ENCODE data around the gene RBM27. TPM values are rescaled to one million over a fixed set of nuclear protein-coding genes. Genes with fewer than 3 reads are reported as not detected.

RBM27 gene, protein sequence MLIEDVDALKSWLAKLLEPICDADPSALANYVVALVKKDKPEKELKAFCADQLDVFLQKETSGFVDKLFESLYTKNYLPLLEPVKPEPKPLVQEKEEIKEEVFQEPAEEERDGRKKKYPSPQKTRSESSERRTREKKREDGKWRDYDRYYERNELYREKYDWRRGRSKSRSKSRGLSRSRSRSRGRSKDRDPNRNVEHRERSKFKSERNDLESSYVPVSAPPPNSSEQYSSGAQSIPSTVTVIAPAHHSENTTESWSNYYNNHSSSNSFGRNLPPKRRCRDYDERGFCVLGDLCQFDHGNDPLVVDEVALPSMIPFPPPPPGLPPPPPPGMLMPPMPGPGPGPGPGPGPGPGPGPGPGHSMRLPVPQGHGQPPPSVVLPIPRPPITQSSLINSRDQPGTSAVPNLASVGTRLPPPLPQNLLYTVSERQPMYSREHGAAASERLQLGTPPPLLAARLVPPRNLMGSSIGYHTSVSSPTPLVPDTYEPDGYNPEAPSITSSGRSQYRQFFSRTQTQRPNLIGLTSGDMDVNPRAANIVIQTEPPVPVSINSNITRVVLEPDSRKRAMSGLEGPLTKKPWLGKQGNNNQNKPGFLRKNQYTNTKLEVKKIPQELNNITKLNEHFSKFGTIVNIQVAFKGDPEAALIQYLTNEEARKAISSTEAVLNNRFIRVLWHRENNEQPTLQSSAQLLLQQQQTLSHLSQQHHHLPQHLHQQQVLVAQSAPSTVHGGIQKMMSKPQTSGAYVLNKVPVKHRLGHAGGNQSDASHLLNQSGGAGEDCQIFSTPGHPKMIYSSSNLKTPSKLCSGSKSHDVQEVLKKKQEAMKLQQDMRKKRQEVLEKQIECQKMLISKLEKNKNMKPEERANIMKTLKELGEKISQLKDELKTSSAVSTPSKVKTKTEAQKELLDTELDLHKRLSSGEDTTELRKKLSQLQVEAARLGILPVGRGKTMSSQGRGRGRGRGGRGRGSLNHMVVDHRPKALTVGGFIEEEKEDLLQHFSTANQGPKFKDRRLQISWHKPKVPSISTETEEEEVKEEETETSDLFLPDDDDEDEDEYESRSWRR
- 10 to 100 TPM in 3 of 4 donors, 1 to 10 TPM in 1; 8.5 to 23.1 (median 13.9) TPM for total RNA-seq

DNA sequence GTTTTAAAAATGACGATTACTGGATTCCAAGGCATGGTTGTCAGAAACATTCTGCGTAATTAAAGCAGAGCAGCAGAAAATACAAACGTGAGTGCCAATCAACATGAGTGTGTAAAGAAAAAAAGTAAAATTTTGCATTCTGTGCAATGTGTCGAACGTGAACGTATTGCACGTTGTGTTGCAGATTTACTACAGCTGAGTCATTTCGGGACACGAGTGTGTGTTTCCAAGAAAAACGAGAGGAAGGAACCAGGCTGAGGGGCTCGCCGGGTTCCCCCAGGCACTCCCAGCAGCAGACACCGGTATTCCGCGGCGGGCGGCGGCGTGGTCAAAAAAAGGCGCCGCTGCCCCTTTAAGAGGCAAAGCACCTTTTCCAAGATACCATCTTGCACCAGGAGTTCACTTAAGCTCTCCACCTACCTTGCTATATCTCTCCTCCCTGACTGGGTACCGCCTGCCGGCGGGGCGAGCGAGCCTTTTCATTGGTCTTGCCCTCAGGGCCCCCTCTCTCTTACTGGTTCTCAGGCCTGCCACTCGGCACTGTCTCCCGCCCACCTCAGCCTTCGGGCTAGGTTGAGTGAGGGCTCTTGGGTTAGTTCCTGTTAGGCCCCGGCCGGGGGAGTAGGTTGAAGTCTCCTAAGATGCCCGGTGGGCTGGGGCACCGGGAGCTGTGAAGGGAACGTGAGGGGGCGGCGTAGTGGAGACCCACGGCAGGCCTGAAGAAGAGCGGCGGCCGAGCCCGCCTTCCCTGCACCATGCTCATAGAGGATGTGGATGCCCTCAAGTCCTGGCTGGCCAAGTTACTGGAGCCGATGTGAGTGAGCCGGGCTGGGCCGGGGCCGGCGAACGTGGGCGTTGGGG, at the start of gene RBM27:
Gene RBM27 (plus strand): TSS at position 595 of the 861 bp plus-strand sequence. CDS start 161 bp downstream, at position 756.
- Histone ChIP-seq H3K9me3 (no peaks in the 10 kb centered on the region), H3K36me3 (no peaks in the 10 kb centered on the region), H3K27me3 (no peaks in the 10 kb centered on the region), H3K4me1 (peaks cover 17 to 55% (median 29%) of the 10 kb centered on the region in 3 donors), H3K4me3 (peak within 1 kb of the TSS; percentile 81 to 94 (median 86)), H3K27ac (peak within 1 kb of the TSS; percentile 87 to 91 (median 90))
- TF ChIP-seq POLR2A (IDR thresholded peaks at IDR 0.05), result peak in 2 of 4 donors; percentile 48 to 65
- TF ChIP-seq, protein P1, sequence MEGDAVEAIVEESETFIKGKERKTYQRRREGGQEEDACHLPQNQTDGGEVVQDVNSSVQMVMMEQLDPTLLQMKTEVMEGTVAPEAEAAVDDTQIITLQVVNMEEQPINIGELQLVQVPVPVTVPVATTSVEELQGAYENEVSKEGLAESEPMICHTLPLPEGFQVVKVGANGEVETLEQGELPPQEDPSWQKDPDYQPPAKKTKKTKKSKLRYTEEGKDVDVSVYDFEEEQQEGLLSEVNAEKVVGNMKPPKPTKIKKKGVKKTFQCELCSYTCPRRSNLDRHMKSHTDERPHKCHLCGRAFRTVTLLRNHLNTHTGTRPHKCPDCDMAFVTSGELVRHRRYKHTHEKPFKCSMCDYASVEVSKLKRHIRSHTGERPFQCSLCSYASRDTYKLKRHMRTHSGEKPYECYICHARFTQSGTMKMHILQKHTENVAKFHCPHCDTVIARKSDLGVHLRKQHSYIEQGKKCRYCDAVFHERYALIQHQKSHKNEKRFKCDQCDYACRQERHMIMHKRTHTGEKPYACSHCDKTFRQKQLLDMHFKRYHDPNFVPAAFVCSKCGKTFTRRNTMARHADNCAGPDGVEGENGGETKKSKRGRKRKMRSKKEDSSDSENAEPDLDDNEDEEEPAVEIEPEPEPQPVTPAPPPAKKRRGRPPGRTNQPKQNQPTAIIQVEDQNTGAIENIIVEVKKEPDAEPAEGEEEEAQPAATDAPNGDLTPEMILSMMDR (IDR thresholded peaks at IDR 0.05), result peak in 1 of 6 experiments; percentile 15
- DNase-seq, result peak; percentile 81
- 1% methylated on average over 30 to 35 of the region's 48 CpGs for WGBS, 2 donors
- intact Hi-C loops (cut with DNase I), result no loop called here

DNA sequence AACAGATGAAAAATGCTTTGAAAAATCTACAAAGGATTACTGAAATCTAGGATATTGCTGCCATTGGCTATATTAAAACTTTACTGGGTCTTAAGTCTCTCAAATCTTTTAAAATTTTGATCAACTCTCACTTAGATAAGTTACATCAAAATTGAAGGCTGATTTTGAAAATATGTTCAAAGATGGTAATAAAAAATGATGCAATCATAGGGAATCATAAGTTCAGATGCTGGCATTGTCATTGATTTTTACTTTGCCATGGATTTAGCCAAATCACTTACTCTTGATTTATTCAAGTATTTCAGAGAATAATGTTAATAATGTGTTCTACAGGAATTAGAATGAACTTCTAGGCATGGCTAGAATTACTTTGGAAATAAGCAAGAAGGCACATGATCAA, 45.1 kb upstream of the RBM27 start:
- no peak for DNase-seq
- H3K4me3 ChIP-seq, result no peak overlapping the region
- intact Hi-C loops (cut with DNase I), result no loop called here
- H3K36me3 ChIP-seq, result peaks cover 0 to 100% (median 22%) of the 10 kb centered on the region in 3 donors
- H3K27ac ChIP-seq, result no peak overlapping the region
- no peaks in the 10 kb centered on the region for H3K4me1 ChIP-seq
- H3K27me3 ChIP-seq, result no peaks in the 10 kb centered on the region
- TF ChIP-seq, protein P1 (IDR thresholded peaks at IDR 0.05), result no peak
- TF ChIP-seq POLR2A (IDR thresholded peaks at IDR 0.05), result no peak
- no peaks in the 10 kb centered on the region for H3K9me3 ChIP-seq

DNA sequence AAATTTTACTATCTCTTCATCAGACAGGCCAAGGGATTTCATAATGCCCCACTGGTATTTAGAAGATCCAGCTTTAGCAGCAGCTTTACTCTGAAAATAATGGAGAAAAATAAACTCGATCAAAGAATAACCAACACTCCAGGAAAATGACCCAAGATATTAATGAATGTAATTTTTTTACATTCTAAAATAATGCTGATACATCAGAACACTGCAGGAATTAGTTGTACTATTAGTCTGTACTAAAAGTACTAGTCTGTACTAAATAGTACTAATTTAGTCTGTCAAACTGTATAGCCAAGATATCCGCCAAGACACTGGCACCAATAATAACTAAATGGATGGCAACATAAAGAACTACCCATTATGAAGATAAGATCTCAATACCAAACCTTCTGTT, 39.0 kb upstream of the RBM27 start:
- no peak for DNase-seq

DNA sequence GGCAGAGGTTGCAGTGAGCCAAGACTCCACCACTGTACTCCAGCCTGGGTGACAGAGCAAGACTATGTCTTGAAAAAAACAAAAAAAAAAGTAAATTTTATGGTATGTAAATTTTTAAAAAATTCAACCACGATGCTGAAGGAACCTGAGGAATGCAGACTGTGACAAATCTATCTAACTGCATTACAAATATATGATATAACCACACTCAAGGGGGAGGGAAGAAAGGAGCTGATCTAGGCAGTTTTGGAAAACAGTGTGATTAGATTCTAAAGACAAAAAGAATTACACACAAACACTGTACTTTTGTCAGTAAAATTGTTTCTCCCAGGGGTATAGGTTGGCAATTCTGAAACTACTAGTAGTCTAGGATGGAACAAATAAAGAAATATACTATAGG, 37.9 kb upstream of the RBM27 start:
- TF ChIP-seq POLR2A (IDR thresholded peaks at IDR 0.05), result no peak
- TF ChIP-seq, protein P1 (IDR thresholded peaks at IDR 0.05), result no peak
- Histone ChIP-seq H3K27me3 (no peaks in the 10 kb centered on the region), H3K36me3 (peaks cover 4 to 100% (median 53%) of the 10 kb centered on the region in 3 donors), H3K9me3 (no peaks in the 10 kb centered on the region), H3K27ac (no peak overlapping the region), H3K4me1 (no peaks in the 10 kb centered on the region), H3K4me3 (no peak overlapping the region)
- no peak for DNase-seq
- 79 to 81% methylated on average over 1 of the region's 1 CpG for WGBS, 2 donors
- intact Hi-C loops (cut with DNase I), result no loop called here

More for the DNA sequence above, 39.0 kb upstream of the RBM27 start:
- Histone ChIP-seq H3K27me3 (no peaks in the 10 kb centered on the region), H3K4me1 (no peaks in the 10 kb centered on the region), H3K9me3 (no peaks in the 10 kb centered on the region), H3K36me3 (peaks cover 0 to 100% (median 50%) of the 10 kb centered on the region in 3 donors), H3K4me3 (no peak overlapping the region), H3K27ac (no peak overlapping the region)
- intact Hi-C loops (cut with DNase I), result no loop called here
- TF ChIP-seq, protein P1 (IDR thresholded peaks at IDR 0.05), result no peak
- no peak for TF ChIP-seq POLR2A (IDR thresholded peaks at IDR 0.05)
- WGBS, 2 donors, result 92 to 100% methylated on average over 2 of the region's 2 CpGs
